Measurements from ENCODE around the gene FAM89B.
A peak's percentile ranks its signal among the peaks of the same experiment; 100 is the strongest.

Gene FAM89B

DNA sequence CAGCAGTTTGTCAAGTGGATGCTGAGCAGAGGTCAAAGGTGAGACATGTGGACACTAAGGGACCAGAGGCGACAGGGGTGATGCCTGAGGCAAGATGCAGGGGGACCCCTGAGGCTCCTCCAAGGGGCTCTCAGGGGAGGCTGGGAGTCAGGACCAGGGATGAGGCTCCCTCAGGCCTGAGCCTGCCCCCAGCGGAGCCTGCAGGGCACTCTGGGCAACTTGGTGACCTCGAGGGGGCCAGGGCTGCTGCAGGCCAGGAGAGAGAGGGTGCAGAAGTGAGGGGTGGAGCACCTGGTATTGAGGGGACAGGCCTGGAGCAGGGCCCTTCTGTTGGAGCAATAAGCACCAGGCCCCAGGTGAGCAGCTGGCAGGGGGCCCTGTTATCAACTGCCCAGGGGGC is 9.6 kb downstream of the FAM89B start:
- Mint-ChIP-seq H3K9me3 (no peaks in the 10 kb centered on the region), H3K4me1 (peaks cover 36% of the 10 kb centered on the region), H3K27ac (no peak overlapping the region), H3K36me3 (ENCODE audit: low read depth) (no peaks in the 10 kb centered on the region), H3K27me3 (ENCODE audit: low read depth, poor library complexity) (peaks cover 33% of the 10 kb centered on the region), H3K4me3 (no peak overlapping the region)
- TF ChIP-seq, protein P1, sequence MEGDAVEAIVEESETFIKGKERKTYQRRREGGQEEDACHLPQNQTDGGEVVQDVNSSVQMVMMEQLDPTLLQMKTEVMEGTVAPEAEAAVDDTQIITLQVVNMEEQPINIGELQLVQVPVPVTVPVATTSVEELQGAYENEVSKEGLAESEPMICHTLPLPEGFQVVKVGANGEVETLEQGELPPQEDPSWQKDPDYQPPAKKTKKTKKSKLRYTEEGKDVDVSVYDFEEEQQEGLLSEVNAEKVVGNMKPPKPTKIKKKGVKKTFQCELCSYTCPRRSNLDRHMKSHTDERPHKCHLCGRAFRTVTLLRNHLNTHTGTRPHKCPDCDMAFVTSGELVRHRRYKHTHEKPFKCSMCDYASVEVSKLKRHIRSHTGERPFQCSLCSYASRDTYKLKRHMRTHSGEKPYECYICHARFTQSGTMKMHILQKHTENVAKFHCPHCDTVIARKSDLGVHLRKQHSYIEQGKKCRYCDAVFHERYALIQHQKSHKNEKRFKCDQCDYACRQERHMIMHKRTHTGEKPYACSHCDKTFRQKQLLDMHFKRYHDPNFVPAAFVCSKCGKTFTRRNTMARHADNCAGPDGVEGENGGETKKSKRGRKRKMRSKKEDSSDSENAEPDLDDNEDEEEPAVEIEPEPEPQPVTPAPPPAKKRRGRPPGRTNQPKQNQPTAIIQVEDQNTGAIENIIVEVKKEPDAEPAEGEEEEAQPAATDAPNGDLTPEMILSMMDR (IDR thresholded peaks at IDR 0.05), result no peak
- DNase-seq, result no peak

DNA sequence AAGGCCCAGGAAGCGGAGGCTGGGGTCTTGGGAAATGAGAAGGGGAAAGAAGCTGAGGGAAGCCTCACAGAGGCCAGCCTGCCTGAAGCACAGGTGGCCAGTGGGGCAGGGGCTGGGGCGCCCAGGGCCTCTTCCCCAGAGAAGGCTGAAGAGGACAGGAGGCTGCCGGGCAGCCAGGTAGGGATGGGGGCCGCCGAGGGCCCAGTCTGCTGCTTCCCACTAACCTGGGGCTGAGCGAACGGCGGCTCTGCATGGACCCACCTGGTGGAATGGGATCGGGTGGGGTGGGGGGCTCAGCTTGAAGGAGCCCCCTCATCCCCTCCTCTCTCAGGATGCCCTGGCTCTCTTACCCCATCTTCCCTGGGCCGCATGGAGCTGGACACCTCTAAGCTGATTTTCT is 11.3 kb downstream of the FAM89B start:
- no peak overlapping the region for H3K4me3 Mint-ChIP-seq
- TF ChIP-seq, protein P1 (IDR thresholded peaks at IDR 0.05), result no peak
- H3K27ac Mint-ChIP-seq, result no peak overlapping the region
- H3K4me1 Mint-ChIP-seq, result peaks cover 39% of the 10 kb centered on the region
- H3K9me3 Mint-ChIP-seq, result no peaks in the 10 kb centered on the region
- no peak for DNase-seq
- H3K27me3 Mint-ChIP-seq (ENCODE audit: low read depth, poor library complexity), result peaks cover 36% of the 10 kb centered on the region
- no peaks in the 10 kb centered on the region for H3K36me3 Mint-ChIP-seq (ENCODE audit: low read depth)

DNA sequence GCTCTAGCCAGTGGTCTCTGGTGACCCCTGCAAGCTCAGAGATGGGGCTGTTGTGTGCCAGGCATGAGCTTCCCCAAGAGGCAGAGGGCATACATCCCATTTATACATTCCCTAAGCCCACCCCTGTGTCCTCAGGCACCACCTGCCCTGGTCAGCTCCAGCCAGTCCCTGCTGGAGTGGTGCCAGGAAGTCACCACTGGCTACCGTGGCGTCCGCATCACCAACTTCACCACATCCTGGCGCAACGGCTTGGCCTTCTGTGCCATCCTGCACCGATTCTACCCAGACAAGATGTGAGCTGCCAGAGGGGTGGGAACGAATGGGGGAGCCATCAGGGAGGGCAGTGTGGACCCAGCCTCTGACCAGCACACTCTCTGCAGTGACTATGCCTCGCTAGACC is 11.8 kb downstream of the FAM89B start:
- DNase-seq, result no peak
- H3K9me3 Mint-ChIP-seq, result no peaks in the 10 kb centered on the region
- H3K27ac Mint-ChIP-seq, result no peak overlapping the region
- no peak overlapping the region for H3K4me3 Mint-ChIP-seq
- H3K27me3 Mint-ChIP-seq (ENCODE audit: low read depth, poor library complexity), result peaks cover 36% of the 10 kb centered on the region
- peaks cover 42% of the 10 kb centered on the region for H3K4me1 Mint-ChIP-seq
- TF ChIP-seq, protein P1 (IDR thresholded peaks at IDR 0.05), result no peak
- H3K36me3 Mint-ChIP-seq (ENCODE audit: low read depth), result no peaks in the 10 kb centered on the region

DNA sequence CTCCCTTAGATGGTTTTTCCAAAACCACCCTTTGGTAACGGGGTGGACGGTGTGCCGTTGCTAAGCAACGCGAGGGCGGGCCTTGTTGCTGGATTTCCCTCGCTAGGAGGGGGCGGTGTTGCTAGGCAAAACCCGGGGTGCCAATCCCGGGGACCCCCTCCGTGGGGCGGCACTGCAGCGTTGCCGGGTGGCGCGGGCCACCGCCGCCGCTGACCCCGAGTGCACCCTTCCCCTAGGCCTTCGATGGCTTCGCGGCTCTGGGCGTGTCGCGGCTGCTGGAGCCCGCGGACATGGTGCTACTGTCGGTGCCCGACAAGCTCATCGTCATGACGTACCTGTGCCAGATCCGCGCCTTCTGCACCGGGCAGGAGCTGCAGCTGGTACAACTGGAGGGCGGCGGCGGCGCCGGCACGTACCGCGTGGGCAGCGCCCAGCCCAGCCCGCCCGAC is 12.4 kb downstream of the FAM89B start:
- H3K9me3 Mint-ChIP-seq, result no peaks in the 10 kb centered on the region
- TF ChIP-seq, protein P1 (IDR thresholded peaks at IDR 0.05), result no peak
- no peak overlapping the region for H3K27ac Mint-ChIP-seq
- H3K36me3 Mint-ChIP-seq (ENCODE audit: low read depth), result no peaks in the 10 kb centered on the region
- no peak overlapping the region for H3K4me3 Mint-ChIP-seq
- no peak for DNase-seq
- H3K27me3 Mint-ChIP-seq (ENCODE audit: low read depth, poor library complexity), result peaks cover 37% of the 10 kb centered on the region
- H3K4me1 Mint-ChIP-seq, result peaks cover 47% of the 10 kb centered on the region

DNA sequence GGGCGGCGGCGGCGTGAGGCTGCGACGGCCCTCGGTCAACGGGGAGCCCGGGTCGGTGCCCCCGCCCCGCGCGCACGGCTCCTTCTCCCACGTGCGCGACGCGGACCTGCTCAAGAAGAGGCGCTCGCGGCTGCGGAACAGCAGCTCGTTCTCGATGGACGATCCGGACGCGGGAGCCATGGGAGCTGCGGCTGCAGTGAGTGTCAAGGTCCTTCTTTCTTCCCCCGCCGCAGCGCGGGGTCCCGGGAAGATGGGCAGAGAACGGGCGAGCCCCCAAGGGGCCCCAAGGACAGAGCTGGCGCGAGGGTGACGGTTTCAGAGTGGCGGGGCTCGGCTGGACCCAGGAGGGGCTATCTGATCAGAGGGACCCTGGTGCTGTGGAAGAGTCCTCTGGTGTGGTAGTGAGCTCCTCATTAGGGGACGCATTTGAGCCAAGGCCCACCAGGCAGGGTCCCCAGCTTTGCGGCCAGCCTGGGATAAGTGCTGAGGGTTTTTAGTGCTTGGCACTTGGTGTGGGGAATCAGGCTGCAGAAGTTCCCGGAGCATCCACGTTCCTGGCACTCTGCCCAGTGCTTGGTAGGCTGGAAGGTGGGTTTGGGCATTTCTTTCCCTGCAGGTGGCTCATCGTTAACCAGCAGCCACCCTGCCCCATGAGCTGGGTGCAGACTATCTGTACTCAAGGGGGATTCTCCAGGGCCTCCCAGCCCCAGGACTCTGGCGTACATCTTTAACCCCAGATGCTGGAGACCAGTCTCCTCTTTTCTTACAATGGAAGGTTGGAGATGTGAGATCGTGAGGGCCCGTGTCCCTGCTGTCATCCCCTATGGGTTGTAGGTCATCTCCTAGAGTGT is 13.3 kb downstream of the FAM89B start:
- H3K9me3 Mint-ChIP-seq, result no peaks in the 10 kb centered on the region
- peaks cover 3% of the 10 kb centered on the region for H3K36me3 Mint-ChIP-seq (ENCODE audit: low read depth)
- H3K4me1 Mint-ChIP-seq, result peaks cover 54% of the 10 kb centered on the region
- TF ChIP-seq, protein P1 (IDR thresholded peaks at IDR 0.05), result no peak
- H3K4me3 Mint-ChIP-seq, result no peak overlapping the region
- no peak for DNase-seq
- H3K27ac Mint-ChIP-seq, result peak overlapping the region; percentile 18
- peaks cover 46% of the 10 kb centered on the region for H3K27me3 Mint-ChIP-seq (ENCODE audit: low read depth, poor library complexity)

DNA sequence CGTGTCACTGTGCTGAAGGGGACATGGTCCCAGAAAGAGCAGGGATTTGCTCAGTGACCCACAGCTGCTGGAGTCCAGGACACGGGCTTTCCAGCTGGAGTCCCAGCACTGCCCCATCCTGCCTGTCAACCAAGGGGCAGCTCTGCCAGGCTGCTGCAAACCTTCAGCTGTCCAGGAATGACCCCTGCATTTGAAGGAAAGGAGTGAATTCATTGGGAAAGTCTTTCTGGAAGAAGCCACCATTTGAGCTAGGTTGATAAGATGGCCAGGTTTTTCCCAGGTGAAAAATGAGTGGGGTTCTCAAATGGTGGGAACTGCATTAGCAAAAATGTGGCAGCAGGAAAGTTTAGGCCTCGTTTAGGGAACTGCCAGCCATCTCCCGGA is 13.9 kb downstream of the FAM89B start:
- H3K4me1 Mint-ChIP-seq, result peaks cover 58% of the 10 kb centered on the region
- TF ChIP-seq, protein P1 (IDR thresholded peaks at IDR 0.05), result no peak
- no peaks in the 10 kb centered on the region for H3K9me3 Mint-ChIP-seq
- H3K27me3 Mint-ChIP-seq (ENCODE audit: low read depth, poor library complexity), result peaks cover 52% of the 10 kb centered on the region
- peak overlapping the region; percentile 18 for H3K27ac Mint-ChIP-seq
- H3K36me3 Mint-ChIP-seq (ENCODE audit: low read depth), result peaks cover 5% of the 10 kb centered on the region
- no peak overlapping the region for H3K4me3 Mint-ChIP-seq
- DNase-seq, result no peak
